ENCODE data around the gene CCDC13. TPM values are rescaled to one million over a fixed set of nuclear protein-coding genes. Genes with fewer than 3 reads are reported as not detected.

Gene CCDC13
- total RNA-seq: 1 to 10 TPM; 2.3 to 2.9 (median 2.9) TPM

- no peaks in the 10 kb centered on the region for H3K27me3 ChIP-seq
- peak within 1 kb of the TSS; percentile 66 to 78 for H3K27ac ChIP-seq
- peak within 1 kb of the TSS; percentile 49 to 74 (median 59) for H3K4me3 ChIP-seq
- H3K9me3 ChIP-seq: no peaks in the 10 kb centered on the region
- peak; percentile 66 to 85 for DNase-seq (ENCODE audit: low spot score in 2 of 2)
- TF ChIP-seq POLR2AphosphoS5 (IDR thresholded peaks at IDR 0.05): peak; percentile 53 to 66 (median 65)
- TF ChIP-seq POLR2A (IDR thresholded peaks at IDR 0.05): no peak
- no peaks in the 10 kb centered on the region for H3K36me3 ChIP-seq
- peaks cover 0 to 2% of the 10 kb centered on the region in 2 donors for H3K4me1 ChIP-seq
- intact Hi-C loops (cut with DNase I; ENCODE audit: low total_unique reads): no loop called here
Observed at GRCh38 chr3:42772670-42773408, at the start of gene CCDC13. Gene CCDC13 (minus strand): TSS chr3:42773253. CDS start chr3:42758345, 14,908 bp downstream.

DNA sequence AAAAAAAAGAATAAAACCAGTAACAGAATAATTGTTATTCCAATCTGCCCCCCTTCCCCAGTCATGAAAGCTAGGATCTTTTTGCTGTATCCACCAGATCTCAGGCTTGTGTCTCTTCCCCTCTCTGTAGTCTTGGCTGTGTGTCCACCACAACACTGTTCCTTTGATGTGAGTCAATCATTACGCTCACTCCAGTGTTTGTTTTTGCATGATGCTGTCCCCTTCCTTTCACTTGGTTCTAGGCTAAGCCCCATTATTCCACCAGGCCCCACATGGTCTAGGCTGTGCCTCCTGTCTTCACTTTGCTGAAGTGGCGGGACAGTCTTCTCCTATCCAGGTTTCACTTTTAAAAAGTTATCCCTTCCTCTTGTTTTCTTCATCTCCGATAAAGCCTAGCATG, 49.8 kb upstream of the CCDC13 start:
- TF ChIP-seq POLR2AphosphoS5 (IDR thresholded peaks at IDR 0.05): no peak
- H3K27me3 ChIP-seq: no peaks in the 10 kb centered on the region
- no peaks in the 10 kb centered on the region for H3K36me3 ChIP-seq
- H3K4me1 ChIP-seq: no peaks in the 10 kb centered on the region
- no peak overlapping the region for H3K4me3 ChIP-seq
- H3K9me3 ChIP-seq: no peaks in the 10 kb centered on the region
- intact Hi-C loops (cut with DNase I; ENCODE audit: low total_unique reads): no loop called here
- peak overlapping the region; percentile 22 to 35 for H3K27ac ChIP-seq
- no peak for DNase-seq (ENCODE audit: low spot score in 2 of 2)

DNA sequence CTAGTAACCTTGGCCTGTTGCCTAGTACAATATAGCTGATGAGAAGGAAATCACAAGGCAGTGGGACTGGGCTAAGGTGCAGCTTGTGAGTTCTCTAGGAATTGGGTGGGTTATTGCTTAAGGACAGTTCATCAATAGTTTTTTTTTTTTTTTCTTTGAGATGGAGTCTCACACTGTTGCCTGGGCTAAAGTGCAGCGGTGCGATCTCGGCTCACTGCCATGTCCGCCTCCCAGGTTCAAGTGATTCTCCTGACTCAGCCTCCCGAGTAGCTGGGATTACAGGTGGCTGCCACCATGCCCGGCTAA, 47.6 kb upstream of the CCDC13 start:
- H3K9me3 ChIP-seq: no peaks in the 10 kb centered on the region
- H3K36me3 ChIP-seq: no peaks in the 10 kb centered on the region
- no peak overlapping the region for H3K27ac ChIP-seq

DNA sequence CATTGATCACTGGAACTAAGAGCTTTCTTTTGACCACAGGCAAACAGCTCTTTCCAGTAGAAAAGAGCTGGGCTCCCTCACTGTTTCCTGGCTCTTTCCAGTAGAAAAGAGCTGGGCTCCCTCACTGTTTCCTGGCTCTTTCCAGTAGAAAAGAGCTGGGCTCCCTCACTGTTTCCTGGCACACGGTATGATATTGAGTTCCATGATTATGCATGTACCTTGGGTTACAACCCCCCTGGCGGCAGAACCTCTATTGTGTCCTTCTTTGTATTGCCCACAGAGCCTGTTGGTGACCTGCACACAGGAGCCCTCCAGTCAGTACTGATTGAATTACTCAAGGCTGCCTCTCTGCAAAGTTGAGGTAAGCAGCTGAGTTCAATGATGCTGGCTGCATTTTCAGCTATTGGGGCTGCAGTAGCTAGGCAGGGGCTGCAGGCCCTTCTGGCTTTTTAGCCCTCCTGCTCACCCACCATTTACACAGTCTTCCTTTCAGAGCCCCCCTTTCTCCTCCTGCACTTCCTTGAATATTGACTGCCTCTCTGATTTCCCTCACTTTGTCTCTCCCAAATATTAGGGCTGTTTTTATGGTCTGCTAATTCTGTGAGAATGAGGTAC, 46.4 kb upstream of the CCDC13 start:
- intact Hi-C loops (cut with DNase I; ENCODE audit: low total_unique reads): no loop called here
- no peak for DNase-seq (ENCODE audit: low spot score in 2 of 2)
- H3K9me3 ChIP-seq: no peaks in the 10 kb centered on the region
- TF ChIP-seq POLR2AphosphoS5 (IDR thresholded peaks at IDR 0.05) (no peak), POLR2A (IDR thresholded peaks at IDR 0.05) (no peak)
- TF ChIP-seq, protein P1, sequence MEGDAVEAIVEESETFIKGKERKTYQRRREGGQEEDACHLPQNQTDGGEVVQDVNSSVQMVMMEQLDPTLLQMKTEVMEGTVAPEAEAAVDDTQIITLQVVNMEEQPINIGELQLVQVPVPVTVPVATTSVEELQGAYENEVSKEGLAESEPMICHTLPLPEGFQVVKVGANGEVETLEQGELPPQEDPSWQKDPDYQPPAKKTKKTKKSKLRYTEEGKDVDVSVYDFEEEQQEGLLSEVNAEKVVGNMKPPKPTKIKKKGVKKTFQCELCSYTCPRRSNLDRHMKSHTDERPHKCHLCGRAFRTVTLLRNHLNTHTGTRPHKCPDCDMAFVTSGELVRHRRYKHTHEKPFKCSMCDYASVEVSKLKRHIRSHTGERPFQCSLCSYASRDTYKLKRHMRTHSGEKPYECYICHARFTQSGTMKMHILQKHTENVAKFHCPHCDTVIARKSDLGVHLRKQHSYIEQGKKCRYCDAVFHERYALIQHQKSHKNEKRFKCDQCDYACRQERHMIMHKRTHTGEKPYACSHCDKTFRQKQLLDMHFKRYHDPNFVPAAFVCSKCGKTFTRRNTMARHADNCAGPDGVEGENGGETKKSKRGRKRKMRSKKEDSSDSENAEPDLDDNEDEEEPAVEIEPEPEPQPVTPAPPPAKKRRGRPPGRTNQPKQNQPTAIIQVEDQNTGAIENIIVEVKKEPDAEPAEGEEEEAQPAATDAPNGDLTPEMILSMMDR (IDR thresholded peaks at IDR 0.05): no peak
- H3K4me1 ChIP-seq: no peaks in the 10 kb centered on the region
- H3K36me3 ChIP-seq: no peaks in the 10 kb centered on the region
- H3K27me3 ChIP-seq: no peaks in the 10 kb centered on the region
- H3K4me3 ChIP-seq: no peak overlapping the region
- peak overlapping the region; percentile 20 to 68 for H3K27ac ChIP-seq

More for the DNA sequence above, 47.6 kb upstream of the CCDC13 start:
- Histone ChIP-seq H3K4me3 (no peak overlapping the region), H3K4me1 (no peaks in the 10 kb centered on the region), H3K27me3 (no peaks in the 10 kb centered on the region)
- intact Hi-C loops (cut with DNase I; ENCODE audit: low total_unique reads): no loop called here
- no peak for TF ChIP-seq POLR2A (IDR thresholded peaks at IDR 0.05)
- DNase-seq (ENCODE audit: low spot score in 2 of 2): no peak

- Histone ChIP-seq H3K36me3 (no peaks in the 10 kb centered on the region), H3K27ac (peak overlapping the region; percentile 75 to 86)
- DNase-seq (ENCODE audit: low spot score in 2 of 2): no peak
Observed at GRCh38 chr3:42815826-42816225, 42.8 kb upstream of the CCDC13 start.

GRCh38 chr3:42814914-42815507, 42.0 kb upstream of the CCDC13 start:
- Histone ChIP-seq H3K4me3 (no peak overlapping the region), H3K4me1 (no peaks in the 10 kb centered on the region), H3K36me3 (no peaks in the 10 kb centered on the region), H3K9me3 (no peaks in the 10 kb centered on the region), H3K27me3 (no peaks in the 10 kb centered on the region), H3K27ac (peak overlapping the region; percentile 75 to 86)
- no peak for DNase-seq (ENCODE audit: low spot score in 2 of 2)
- peak in 1 of 3 donors; percentile 18 for TF ChIP-seq POLR2AphosphoS5 (IDR thresholded peaks at IDR 0.05)
- TF ChIP-seq, protein P1 (IDR thresholded peaks at IDR 0.05): no peak
- intact Hi-C loops (cut with DNase I; ENCODE audit: low total_unique reads): no loop called here

More at GRCh38 chr3:42815826-42816225, 42.8 kb upstream of the CCDC13 start:
- no peak overlapping the region for H3K4me3 ChIP-seq
- no peaks in the 10 kb centered on the region for H3K9me3 ChIP-seq
- intact Hi-C loops (cut with DNase I; ENCODE audit: low total_unique reads): no loop called here
- TF ChIP-seq, protein P1 (IDR thresholded peaks at IDR 0.05): no peak
- no peak for TF ChIP-seq POLR2A (IDR thresholded peaks at IDR 0.05)
- no peak for TF ChIP-seq POLR2AphosphoS5 (IDR thresholded peaks at IDR 0.05)
- no peaks in the 10 kb centered on the region for H3K27me3 ChIP-seq
- H3K4me1 ChIP-seq: no peaks in the 10 kb centered on the region
